GM04503 (cell line): Measurements from ENCODE around the gene C1S.
"Not testable (repeated sequence)": the region's sequence is repeated elsewhere in the genome, so short reads cannot be mapped to it uniquely, and the experiment has no call there.

Source experiments
- DNase-seq: peaks from one replicate; pipeline ENCODE4 v3.0.0-alpha.2; 2012; ENCODE audit warnings: low read depth

C1S gene

DNA sequence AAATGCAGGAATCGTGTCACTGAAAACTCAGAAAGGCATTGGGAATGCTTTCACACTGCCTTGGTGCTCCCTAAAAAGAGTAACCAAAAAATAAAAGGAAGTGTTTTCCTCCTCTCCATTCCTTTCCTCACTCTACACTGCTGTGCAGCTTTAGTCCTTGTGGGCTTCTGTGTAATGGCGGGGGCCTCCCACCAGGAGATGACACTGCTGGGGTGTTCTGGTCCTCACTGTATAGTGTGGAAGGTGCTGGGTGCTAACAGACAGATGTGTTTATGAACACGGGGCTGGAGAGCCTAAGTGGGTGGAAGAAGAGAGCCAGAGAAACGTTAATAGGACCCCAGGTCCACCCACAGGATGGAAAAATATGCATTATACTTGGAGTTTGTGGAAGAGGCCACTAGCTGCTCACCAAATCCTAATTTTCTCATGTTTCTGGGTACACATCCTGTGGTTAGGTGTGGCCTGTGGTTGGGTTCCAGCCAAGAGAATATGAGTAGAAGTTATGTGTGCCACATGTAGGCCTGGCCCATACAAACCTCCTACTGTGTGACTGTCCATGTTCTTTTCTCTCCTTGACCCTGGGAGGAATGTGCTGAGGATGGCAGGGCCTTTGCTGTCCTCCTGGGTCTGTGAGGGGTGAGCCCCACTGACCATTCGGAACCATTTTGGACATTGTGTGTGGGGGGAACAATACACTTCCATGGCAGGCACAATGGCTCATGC is 14.0 kb upstream of the C1S start:
- DNase-seq: no peak

DNA sequence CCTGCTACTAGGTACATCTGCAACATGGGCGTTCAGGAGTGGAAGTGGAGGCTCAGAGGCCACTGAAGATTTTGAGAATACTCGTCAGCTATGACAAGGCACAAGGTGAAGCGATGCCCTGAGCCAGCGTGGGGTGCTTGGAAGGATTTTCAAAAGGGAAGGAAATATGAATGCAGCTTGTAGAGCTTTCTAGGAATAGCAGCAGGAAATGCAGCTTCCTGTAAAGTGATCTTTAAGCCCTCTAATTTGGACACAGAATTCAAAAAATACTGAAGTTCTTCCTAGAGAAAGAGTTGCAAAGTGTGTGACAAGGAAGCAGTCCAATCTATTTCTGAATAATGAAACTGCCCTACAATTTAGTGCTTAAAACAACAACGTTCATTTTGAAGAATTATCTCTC is 13.2 kb upstream of the C1S start:
- DNase-seq: no peak

DNA sequence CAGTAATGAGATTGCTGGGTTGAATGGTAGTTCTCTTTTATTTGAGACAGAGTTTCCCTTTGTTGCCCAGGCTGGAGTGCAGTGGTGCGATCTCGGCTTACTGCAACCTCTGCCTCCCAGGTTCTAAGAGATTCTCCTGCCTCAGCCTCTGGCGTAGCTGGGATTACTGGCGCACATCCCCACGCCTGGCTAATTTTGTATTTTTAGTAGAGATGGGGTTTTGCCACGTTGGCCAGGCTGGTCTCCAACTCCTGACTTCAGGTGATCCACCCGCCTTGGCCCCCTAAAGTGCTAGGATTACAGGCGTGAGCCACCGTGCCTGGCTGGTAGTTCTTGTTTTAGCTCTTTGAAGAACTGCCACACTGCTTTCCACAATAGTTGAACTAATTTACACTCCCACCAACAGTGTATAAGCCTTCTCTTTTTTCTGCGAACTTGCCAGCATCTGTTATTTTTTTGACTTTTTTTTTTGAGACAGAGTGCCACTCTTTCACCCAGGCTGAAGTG is 11.0 kb upstream of the C1S start:
- DNase-seq: not testable (repeated sequence)

DNA sequence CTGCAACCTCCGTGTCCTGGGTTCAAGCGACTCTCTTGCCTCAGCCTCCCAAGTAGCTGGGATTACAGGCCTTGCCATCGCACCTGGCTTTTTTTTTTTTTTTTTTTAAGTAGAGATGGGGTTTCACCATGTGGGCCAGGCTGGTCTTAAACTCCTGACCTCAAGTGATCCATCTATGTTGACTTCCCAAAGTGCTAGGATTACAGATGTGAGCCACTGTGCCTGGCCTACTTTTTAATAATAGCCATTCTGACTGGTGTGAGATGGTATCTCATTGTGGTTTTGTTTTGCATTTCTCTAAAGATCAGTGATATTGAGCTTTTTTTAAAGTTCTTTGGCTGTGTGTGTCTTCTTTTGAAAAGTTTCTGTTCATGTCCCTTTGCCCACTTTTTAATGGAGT is 10.5 kb upstream of the C1S start:
- not testable (repeated sequence) for DNase-seq

DNA sequence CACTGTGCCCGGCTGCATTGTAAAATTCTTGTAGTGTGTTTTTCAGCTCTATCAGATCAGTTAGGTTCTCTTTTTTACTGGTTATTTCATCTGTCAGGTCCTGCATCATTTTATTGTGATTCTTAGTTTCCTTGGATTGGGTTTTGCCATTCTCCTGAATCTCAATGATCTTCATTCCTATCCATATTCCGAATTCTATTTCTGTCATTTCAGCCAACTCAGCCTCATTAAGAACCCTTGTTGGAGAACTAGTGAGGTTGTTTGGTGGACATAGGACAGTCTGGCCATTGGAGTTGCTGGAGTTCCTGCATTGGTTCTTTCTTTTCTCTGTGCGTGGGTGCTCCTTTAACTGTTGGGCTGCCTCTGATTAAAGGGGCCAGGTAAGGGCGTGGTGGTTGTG is 5.6 kb upstream of the C1S start:
- no peak for DNase-seq

DNA sequence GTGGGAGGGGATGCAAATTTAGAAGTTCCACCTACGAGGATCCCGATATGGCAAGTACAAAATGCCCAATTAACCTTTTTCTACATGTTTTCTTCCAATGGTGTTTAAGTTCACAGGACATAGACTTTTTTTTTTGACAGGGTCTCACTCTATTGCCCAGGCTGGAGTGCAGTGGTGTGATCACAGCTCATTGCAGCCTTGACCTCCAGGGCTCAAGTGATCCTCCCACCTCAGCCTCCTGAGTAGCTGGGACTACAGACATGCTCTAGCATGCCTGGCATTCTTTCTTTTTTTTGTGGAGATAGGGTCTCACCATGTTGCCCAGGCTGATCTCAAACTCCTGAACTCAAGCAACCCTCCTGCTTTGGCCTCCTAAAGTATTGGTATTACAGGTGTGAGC is 4.8 kb upstream of the C1S start:
- not testable (repeated sequence) for DNase-seq

DNA sequence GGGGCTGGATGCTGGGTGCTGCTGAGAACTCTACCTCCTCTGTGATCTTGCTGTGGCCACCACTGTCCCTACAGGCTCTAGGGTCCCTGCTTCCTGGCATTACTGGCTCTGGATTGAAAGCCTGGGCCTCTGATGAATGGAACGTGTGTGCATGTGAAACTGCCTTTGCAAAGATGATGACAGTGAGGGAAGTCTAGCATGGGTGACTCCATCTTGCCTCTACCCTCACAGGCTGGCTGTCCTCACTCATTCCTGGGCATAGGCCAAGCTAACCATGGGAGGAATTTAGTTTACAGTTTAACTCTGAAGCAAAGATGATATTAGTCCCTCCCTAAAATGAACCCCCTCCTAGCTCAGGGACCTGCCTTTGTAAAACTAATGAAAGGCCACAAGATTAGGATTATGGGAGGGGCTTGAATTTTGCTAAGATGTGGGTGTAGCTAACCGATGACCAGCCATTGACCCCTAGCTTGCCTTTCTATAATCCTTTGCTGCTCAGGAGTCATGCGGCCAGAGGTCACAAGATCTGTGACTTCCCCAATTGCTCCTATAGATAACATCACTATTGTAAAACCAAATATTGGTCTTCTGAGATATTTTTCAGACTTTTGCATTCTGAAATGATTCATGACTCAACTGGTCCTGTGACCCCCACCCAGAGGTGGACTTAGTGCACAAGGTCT is 2.2 kb upstream of the C1S start:
- no peak for DNase-seq

DNA sequence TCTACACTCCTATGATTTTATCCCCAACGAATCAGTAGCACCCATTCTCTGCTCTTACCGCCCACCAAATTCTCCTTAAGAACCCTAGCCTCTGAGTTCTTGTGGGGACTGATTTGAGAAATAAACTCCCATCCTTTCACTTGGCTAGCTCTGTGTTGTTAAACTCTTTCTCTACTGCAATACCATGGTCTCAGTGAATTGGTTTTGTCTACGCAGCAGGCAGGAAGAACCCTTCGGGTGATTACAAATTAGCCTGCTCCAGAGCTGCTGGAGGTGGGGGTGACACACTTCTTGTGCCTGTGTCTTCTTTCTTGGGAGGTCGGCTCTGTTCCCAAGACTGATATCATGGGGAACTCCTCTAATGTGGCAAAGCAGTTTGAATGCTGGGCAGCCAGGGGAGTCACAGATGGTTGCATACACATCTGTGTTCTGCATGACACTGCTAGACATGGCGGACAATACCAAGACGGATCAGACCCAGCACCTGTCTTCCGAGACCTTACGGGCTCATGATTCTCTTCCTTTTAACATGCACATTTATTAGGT is 1.6 kb upstream of the C1S start:
- no peak for DNase-seq

DNA sequence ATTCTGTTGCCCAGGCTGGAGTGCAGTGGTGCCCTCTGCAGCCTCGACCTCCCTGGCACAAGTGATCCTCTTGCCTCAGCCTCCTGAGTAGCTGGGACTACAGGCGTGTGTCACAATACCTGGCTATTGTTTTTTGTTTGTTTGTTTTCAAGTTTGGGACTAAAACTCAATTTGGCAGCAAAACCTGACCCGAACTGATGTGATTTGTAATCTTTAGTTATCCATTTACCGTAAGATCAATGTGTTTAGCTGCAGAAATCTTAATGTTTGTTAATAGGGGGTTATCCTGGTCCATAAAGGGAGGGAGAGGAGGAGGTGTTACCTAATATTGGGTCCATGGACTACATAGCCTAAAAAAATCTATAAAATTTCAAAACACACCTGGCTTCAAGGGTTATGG is 738 bp upstream of the C1S start:
- no peak for DNase-seq

DNA sequence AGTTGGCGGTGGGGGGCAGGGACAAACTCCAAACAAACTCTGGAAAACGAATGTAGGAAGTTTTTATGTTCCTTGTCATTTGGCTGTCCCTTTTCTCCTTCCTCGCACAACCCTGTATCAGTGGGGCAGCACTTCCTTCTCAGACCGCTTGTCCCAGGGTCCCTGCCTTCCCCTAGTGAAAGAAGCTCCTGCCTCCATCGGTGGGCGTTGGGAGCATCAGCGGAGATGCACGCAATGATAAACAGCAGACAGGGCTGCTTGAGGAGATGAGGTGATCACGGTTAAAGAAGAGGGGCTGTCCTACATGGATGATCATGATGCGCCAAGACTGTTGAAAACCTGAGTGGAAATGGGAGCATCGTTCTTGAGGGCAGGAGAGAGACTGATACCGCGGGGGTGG is 620 bp downstream of the C1S start:
- DNase-seq: no peak

DNA sequence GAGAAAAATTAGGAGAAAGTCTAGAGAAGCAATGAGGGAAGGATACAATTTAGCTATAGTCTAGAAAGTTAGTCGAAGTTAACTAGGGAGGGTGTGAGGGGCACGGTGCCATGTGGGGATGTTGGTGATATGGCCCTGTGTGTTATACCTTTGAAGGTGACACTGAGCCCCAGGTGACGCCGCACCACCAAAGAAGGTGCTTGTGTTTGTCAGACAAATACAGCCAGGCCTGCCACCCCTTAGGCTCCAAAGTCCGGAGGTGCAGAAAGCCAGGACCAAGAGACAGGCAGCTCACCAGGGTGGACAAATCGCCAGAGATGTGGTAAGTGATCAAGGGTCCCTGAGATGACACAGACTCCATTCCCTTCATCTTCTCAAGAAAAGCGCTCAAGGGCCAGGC is 1.1 kb downstream of the C1S start:
- DNase-seq: no peak

DNA sequence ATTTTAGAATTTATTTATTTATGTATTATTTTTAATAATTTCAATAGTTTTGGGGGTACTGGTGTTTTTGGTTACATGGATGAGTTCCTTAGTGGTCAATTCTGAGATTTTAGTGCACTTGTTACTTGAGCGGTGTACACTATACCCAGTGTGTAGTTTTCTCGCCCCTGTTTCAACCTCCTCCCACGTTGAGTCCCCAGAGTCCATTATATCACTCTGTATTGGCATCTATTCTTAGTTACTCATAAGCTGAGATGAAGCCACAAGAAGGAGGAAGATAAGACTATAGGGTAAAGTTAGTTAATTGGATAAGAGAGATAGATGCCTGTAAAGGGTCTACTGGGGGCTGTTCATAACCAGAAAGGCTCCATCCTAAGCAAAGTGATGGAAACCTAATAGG is 4.0 kb downstream of the C1S start:
- DNase-seq: no peak

DNA sequence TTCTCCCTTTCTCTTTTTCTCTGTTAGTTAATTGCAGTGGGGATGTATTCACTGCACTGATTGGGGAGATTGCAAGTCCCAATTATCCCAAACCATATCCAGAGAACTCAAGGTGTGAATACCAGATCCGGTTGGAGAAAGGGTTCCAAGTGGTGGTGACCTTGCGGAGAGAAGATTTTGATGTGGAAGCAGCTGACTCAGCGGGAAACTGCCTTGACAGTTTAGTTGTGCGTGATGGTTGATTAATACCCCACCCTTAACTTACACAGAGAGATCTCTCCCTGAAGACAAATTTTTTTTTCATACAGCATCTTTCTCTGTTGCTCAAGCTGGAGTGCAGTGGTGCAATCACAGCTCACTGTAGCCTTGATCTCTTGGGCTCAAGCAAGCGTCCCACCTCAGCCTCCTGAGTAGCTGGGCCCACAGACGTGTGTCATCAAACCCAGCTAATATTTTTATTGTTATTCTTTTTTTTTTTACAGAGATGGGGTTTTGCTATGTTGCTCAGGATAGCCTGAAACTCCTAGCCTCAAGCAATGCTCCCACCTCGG is 4.6 kb downstream of the C1S start:
- no peak for DNase-seq

DNA sequence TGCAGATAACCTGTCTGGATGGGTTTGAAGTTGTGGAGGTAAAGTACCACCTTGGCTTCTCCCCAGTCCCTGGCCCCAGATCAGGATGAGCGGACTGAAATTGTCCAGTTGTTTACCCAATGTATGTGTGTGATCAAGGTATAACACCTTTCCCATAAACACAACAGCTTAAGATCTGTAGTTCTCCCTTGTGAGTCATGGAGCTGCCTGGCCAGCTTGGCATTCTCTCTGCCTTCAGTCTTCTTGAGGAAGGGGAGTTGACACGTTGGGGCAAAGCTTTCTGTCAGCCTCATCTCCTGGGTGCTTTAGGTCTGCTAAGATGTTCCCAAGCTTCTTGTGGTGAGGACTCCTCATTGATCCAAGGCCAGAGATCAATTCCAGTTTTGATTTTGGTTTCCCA is 6.1 kb downstream of the C1S start:
- no peak for DNase-seq

DNA sequence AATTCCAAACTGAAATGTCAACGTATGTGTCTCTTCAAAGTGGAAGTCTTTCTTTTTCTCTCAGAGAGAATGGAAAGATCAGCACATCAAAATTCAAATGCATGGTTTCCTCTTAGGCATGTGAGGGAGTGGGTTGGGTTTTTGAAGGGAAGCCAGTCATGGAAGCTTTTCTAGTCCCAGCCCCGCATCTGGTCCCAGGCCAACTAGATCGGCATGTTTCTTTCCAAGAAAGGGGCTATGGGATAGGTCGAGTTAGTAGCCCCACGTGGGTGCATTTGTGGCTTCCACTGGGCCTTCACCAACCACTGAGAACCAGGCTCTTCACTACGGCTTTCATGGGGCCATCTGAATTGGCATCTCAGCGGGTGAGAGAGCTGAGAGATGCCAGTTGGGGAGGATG is 6.6 kb downstream of the C1S start:
- DNase-seq: no peak

DNA sequence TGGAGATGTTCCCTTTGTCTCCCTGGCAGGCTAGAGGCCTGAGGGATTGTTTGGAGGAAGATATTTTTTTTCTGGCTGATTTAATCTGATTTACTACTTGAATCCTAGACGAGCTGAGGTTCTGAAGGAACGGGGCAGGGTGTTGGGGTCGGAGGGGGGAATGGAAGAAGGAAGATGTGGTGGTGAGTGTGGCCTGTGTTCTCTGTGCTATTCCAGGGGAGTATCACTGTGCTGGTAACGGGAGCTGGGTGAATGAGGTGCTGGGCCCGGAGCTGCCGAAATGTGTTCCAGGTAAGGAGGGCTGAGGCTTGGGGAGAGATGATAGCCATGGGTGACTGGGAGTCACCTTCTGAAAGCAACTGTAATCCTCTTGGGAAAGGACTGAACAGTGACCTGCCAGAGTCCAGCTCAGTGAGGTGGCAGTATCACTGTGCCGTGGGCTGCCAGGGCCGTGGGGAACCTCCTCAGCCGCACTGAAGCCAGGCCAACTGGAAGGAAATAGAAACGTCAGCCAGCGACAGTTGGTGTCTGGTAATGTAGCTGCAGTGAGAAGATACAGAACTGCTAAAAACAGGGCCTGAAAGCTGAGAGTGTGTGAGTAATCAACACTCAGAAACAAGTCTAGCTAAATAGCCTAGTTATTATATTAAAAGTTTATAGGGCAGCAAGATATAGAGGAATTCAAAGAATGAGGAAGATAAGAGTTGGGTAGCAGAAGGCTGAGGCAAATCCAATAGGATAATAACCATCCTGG is 7.9 kb downstream of the C1S start:
- no peak for DNase-seq

DNA sequence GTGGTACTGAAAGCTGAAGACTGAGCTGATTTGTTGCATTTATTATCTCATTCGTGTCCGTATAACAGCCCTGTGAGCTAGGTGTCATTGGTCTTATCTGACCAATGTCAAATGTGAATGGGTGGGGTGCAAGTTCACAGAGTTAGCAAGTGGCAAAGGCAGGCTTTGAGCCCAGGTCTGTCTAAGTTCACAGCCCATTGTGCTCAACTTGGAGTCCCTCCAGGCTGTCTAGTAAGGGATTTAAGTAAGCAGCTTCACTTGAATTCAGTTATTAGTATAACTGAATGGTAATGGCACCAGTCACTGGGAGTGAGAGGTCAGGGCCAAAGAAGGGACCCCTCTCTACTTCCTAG is 8.5 kb downstream of the C1S start:
- no peak for DNase-seq

DNA sequence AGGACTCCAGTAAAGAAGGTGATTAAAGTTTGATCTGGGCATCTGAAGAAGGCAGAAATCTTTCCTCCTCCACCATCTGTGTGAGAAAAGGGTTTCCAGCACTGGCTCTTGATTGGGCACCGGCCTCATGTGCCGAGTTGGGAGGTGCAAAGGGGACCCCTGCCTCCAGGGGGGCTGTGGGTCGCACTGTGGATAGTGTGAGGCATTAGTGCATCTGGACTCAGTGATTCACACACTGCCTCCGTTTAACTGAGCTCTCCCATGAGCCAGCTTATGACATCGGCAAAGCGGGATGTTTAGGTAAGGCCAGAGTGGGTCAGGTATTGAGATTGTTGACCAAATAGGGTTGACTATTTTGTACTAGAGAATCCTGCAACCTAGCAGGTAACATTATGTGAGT is 8.9 kb downstream of the C1S start:
- no peak for DNase-seq

DNA sequence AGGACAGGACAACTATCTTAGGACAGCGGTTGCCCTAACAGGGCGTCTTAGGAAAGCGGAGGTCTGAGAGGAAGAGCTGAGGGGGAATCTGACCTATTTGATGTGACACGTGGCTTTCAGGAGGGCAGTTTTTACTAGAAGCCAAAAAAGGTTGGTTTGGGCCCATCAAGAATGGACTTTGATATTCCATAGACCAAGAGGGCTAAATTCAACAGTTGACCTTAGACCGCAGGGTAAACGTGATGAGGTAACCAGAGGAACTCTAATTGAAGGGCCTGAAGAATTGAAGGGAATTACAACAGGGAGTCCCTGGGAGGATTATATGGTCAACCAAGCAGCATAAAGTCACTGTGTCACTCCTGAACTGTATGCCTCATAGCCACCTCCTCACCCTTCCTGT is 11.5 kb downstream of the C1S start:
- no peak for DNase-seq

DNA sequence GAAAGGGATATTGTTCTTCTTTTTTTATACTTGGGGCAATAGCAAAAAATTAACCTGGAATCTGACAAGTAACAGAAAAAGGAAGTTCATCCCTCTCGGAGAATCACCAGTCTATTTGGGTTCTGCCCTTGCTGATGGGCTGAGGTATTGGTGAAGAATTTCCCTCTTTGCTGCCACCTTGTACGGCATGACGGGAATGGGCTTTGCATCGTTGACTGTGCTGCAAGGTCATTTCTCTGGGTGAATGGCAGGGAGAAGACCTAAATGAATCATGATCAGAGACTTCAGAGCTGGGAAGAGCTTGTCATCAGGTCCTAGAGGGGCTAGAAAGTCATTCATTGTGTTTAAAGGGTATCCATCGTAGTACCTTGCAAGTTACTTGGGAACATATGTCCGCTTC is 12.0 kb downstream of the C1S start:
- no peak for DNase-seq

DNA sequence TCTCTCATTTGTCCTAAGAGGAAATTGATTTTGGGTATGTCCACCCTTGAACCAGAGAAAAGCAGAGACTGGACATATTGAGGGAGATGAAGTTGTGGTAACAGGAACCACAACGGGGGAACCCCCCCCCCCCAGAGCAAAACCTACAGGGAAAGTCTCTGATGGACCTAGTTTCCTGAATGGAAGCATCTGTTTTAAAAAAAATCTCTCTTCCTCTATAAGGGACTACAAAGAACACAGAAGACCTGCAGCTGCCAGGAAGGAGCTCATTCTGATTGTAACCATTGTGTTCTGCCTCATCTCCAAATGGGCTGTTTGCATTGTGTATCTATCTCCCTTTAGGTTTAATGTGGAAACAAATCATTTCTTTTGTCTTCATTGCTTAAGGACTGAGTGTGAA is 13.4 kb downstream of the C1S start:
- DNase-seq: no peak

DNA sequence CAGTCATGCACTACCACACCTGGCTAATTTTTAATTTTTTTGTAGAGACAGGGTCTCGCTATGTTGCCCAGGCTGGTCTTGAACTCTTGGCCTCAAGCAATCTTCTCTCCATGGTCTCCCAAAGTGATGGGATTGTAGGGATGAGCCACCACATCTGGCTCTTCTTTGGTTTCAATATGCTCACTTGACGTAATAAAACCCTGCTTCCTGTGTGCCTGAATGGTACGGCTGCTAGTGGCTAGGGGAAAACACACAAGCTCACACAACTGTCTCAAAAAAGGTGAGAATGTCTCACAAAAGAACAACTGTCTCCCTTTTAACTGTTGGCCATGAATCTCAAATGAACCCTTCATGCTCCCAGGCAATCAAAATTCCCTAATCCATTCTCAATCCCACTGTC is 15.0 kb downstream of the C1S start:
- DNase-seq: no peak

DNA sequence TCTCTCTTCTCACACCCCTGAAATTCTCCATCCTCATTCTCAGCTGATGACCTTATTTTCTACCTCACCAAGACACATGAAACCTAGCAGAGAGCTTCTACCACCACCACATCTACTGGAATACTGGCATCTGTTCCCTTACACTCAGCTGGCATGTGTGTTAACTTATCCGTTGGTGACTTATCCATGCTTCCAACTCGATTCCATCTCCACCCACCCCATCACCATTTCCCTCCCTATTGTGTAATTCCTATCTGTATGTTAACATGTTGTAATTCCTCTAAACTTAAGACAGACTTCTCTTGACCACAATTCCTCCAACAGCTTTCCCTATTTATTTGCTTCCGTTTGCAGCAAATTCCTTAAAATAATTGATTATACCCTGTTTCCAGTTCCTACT is 15.4 kb downstream of the C1S start:
- DNase-seq: no peak
